HepG2 (cell line): ENCODE data around the gene SYCE1L. TPM values are rescaled to one million over a fixed set of nuclear protein-coding genes. Genes with fewer than 3 reads are reported as not detected.

Experiments used
- ATAC-seq: fragments of 200-7000 bp; cut with Tn5 transposase; 3 replicates; pipeline ENCODE4 v1.9.1; 2020; ENCODE audit warnings: mild to moderate bottlenecking, moderate library complexity
- BruUV-seq: library from RNA; stranded (reverse); fragments of 400-500 nt; replicated peaks from 2 replicates; lab custom pipeline; 2021; lab: Mats Ljungman, UMichigan
- CTCF ChIA-PET: fragments of 300-600 bp; formaldehyde crosslinking; extraction: SDS; loops from one replicate; lab custom pipeline; 2021; ENCODE audit warnings: low total read pairs, inconsistent platforms, low intra/inter-chr PET ratio; lab: Yijun Ruan, JAX
- POLR2A ChIA-PET: fragments of 350-600 bp; sonication (Branson Sonifier 250); formaldehyde crosslinking; loops from one replicate; lab custom pipeline; 2020; ENCODE audit warnings: antibody characterized with exemption, inconsistent platforms; lab: Yijun Ruan, JAX
- DNase-seq: peaks from one replicate; pipeline ENCODE4 v3.0.0-alpha.2; 2015; ENCODE audit warnings: low spot score
- FAIRE-seq: peaks from 3 replicates; lab custom pipeline; 2011; peaks lifted over from hg19 to GRCh38; lab: Jason Lieb, UNC
- H2AFZ ChIP-seq: one replicate; pipeline ENCODE4 v1.6.1; 2011; ENCODE audit warnings: low read length, inconsistent platforms
- H3K27ac ChIP-seq: fragments of 300-600 bp; 3 replicates; pipeline ENCODE4 v1.8.0; 2011; ENCODE audit warnings: mixed run types, mild to moderate bottlenecking, mixed read lengths, low read length, inconsistent platforms; ENCODE audit not compliant: insufficient read depth; ENCODE audit errors: extremely low read length
- H3K27me3 ChIP-seq, 2 experiments: fragments of 200-600 bp in 1 of 2; 2 replicates in 1 of 2; 3 replicates in 1 of 2; pipeline versions ENCODE4 v1.6.0 to v1.8.0; 2011; ENCODE audit warnings: low read length in 2 of 2, mild to moderate bottlenecking in 2 of 2, moderate library complexity in 2 of 2, inconsistent platforms in 1 of 2; ENCODE audit not compliant: insufficient read depth in 2 of 2, control insufficient read depth in 1 of 2
- H3K36me3 ChIP-seq, 2 experiments: fragments of 200-600 bp in 1 of 2; replicated peaks in 1 of 2; 2 replicates in 1 of 2; 3 replicates in 1 of 2; pipeline versions ENCODE4 v1.5.1 to v1.8.0; 2011; ENCODE audit warnings: low read length in 2 of 2, inconsistent platforms in 1 of 2; ENCODE audit not compliant: insufficient read depth in 2 of 2, control insufficient read depth in 1 of 2
- H3K4me1 ChIP-seq: 2 replicates; pipeline ENCODE4 v1.5.1; 2012; ENCODE audit warnings: low read length, inconsistent platforms; ENCODE audit not compliant: insufficient read depth
- H3K4me2 ChIP-seq: 2 replicates; pipeline ENCODE4 v1.6.0; 2011; ENCODE audit warnings: low read depth, low read length, inconsistent platforms
- H3K4me3 ChIP-seq, 3 experiments: fragments of 200-600 bp in 1 of 3; sonication (generic), shearing (Covaris generic) in 1 of 3; replicated peaks in 1 of 3; 2 replicates each; pipeline ENCODE4 v1.5.1; 2011 to 2016; ENCODE audit warnings: low read length in 3 of 3, inconsistent platforms in 2 of 3, low read depth in 2 of 3, mild to moderate bottlenecking in 2 of 3, control low read depth in 1 of 3, mixed read lengths in 1 of 3; ENCODE audit not compliant: insufficient read depth in 1 of 3
- H3K79me2 ChIP-seq: one replicate; pipeline ENCODE4 v1.6.1; 2011; ENCODE audit warnings: low read length, inconsistent platforms; ENCODE audit not compliant: insufficient read depth
- H3K9ac ChIP-seq: 2 replicates; pipeline ENCODE4 v1.6.0; 2011; ENCODE audit warnings: mild to moderate bottlenecking, low read depth, low read length, inconsistent platforms; ENCODE audit not compliant: insufficient read depth
- H3K9me3 ChIP-seq: 2 replicates; pipeline ENCODE4 v1.5.1; 2012; ENCODE audit warnings: mild to moderate bottlenecking, low read length
- H4K20me1 ChIP-seq: 2 replicates; pipeline ENCODE4 v1.6.0; 2011; ENCODE audit warnings: inconsistent platforms, mild to moderate bottlenecking, low read length, moderate library complexity; ENCODE audit not compliant: insufficient read depth
- BRD4 ChIP-seq: sonication (generic); formaldehyde crosslinking; IDR thresholded peaks from 2 replicates; pipeline ENCODE4 v1.4.0; 2020; ENCODE audit warnings: missing genetic modification reagents
- CCAR2 ChIP-seq: fragments of 200-400 bp; formaldehyde crosslinking; optimal IDR thresholded peaks from 2 replicates; pipeline ENCODE3; 2018; ENCODE audit warnings: low read depth, mild to moderate bottlenecking, low read length, moderate library complexity
- GATA4 ChIP-seq: sonication (generic); IDR thresholded peaks from 2 replicates; pipeline ENCODE4 v1.6.1; 2016; ENCODE audit warnings: antibody characterized with exemption, low read depth, borderline replicate concordance
- HNRNPL ChIP-seq: fragments of 200-400 bp; formaldehyde crosslinking; IDR thresholded peaks from 2 replicates; pipeline ENCODE4 v1.6.1; 2017; ENCODE audit warnings: mild to moderate bottlenecking, low read depth, low read length
- KLF12 ChIP-seq: sonication (generic); formaldehyde crosslinking; IDR thresholded peaks from 2 replicates; pipeline ENCODE4 v1.4.0; 2020; ENCODE audit warnings: missing genetic modification reagents, borderline replicate concordance
- RFX3 ChIP-seq: IDR thresholded peaks from 2 replicates; pipeline ENCODE4 v1.6.1; 2016; ENCODE audit warnings: missing biosample characterization, missing genetic modification reagents
- SMARCE1 ChIP-seq: fragments of 450-650 bp; IDR thresholded peaks from 2 replicates; pipeline ENCODE4 v1.6.1; 2017; ENCODE audit warnings: borderline replicate concordance
- STAT5B ChIP-seq: sonication (generic); formaldehyde crosslinking; IDR thresholded peaks from 2 replicates; pipeline ENCODE4 v1.4.0; 2020; ENCODE audit warnings: missing genetic modification reagents
- TCF7L2 ChIP-seq: IDR thresholded peaks from 2 replicates; pipeline ENCODE4 v1.6.1; 2011; ENCODE audit warnings: mild to moderate bottlenecking, low read depth, low read length, moderate library complexity
- THYN1 ChIP-seq: sonication (generic); formaldehyde crosslinking; IDR thresholded peaks from 2 replicates; pipeline ENCODE4 v1.8.1; 2023; ENCODE audit warnings: low read depth, mild to moderate bottlenecking, moderate library complexity, missing genetic modification reagents, borderline replicate concordance
- ZBTB7A ChIP-seq: sonication (generic); formaldehyde crosslinking; IDR thresholded peaks from 2 replicates; pipeline ENCODE4 v1.8.0; 2022; ENCODE audit warnings: mild to moderate bottlenecking, missing genetic modification reagents
- ZNF430 ChIP-seq: sonication (generic); formaldehyde crosslinking; IDR thresholded peaks from 2 replicates; pipeline ENCODE4 v1.9.0; 2021; ENCODE audit warnings: mild to moderate bottlenecking, missing genetic modification reagents
- ZNF468 ChIP-seq: sonication (generic); formaldehyde crosslinking; IDR thresholded peaks from 2 replicates; pipeline ENCODE4 v1.8.0; 2022; ENCODE audit warnings: mild to moderate bottlenecking, moderate library complexity, missing genetic modification reagents
- WGBS: methylation state at CpG from one replicate; pipeline ENCODE4 v1.1.6; 2017; ENCODE audit warnings: low lambda C conversion rate; 5-methylcytosine and 5-hydroxymethylcytosine counted together
- in situ Hi-C: cut with HindIII; loops from 2 replicates; pipeline ENCODE4 v1.10.0; 2017; ENCODE audit warnings: low pct_unique_long_range_greater_than_20kb; ENCODE audit not compliant: extremely low pct_ligation_motif_present
- intact Hi-C: fragments of 100-400 bp; cut with micrococcal nuclease; formaldehyde crosslinking; loops from one replicate; pipeline ENCODE4 v1.10.0; 2022; ENCODE audit not compliant: unreplicated experiment
- polyA plus RNA-seq, 8 experiments: library from polyadenylated mRNA; depleted of rRNA in 3 of 8; stranded (reverse) in 7 of 8; unstranded in 1 of 8; fragments of >200 nt; fragmentation: Illumina TruSeq in 4 of 8; extraction: Trizol in 4 of 8; gene quantifications; 2 replicates each; pipeline versions ENCODE4 v1.2.1 to v1.2.3, GENCODE V29; 2011 to 2016; ENCODE audit warnings: low read depth in 4 of 8, missing spikeins in 1 of 8, mixed read lengths in 1 of 8; ENCODE audit not compliant: insufficient read depth in 1 of 8
- total RNA-seq, 5 experiments: library from RNA; depleted of rRNA; stranded (reverse); fragments of >200 nt; fragmentation: Illumina TruSeq; extraction: Trizol; gene quantifications; 2 replicates each; pipeline ENCODE4 v1.2.3, GENCODE V29; 2016; ENCODE audit warnings: low read depth in 1 of 5
- TF ChIP-seq, protein P1 (sequence below): sonication (generic); formaldehyde crosslinking; IDR thresholded peaks from 2 replicates; pipeline ENCODE4 v1.4.0; 2020; ENCODE audit warnings: low read depth, mild to moderate bottlenecking, missing genetic modification reagents
- TF ChIP-seq, protein P2 (sequence below): sonication (generic); formaldehyde crosslinking; IDR thresholded peaks from 2 replicates; pipeline ENCODE4 v1.4.0; 2020; ENCODE audit warnings: missing genetic modification reagents, mild to moderate bottlenecking, borderline replicate concordance
- TF ChIP-seq, protein P3 (sequence below): sonication (generic); formaldehyde crosslinking; conservative IDR thresholded peaks from 2 replicates; pipeline ENCODE4 v1.8.0; 2022; ENCODE audit warnings: low read depth, missing genetic modification reagents
- TF ChIP-seq, protein P4 (sequence below): sonication (generic); formaldehyde crosslinking; IDR thresholded peaks from 2 replicates; pipeline ENCODE4 v1.5.0; 2020; ENCODE audit warnings: missing genetic modification reagents

SYCE1L gene
- total and polyA plus RNA-seq, 2 of the 13 experiments (the other 11 are each of a cell fraction or from before 2014, with no cell fraction given) = 0.22 TPM; not detected in 1

DNA sequence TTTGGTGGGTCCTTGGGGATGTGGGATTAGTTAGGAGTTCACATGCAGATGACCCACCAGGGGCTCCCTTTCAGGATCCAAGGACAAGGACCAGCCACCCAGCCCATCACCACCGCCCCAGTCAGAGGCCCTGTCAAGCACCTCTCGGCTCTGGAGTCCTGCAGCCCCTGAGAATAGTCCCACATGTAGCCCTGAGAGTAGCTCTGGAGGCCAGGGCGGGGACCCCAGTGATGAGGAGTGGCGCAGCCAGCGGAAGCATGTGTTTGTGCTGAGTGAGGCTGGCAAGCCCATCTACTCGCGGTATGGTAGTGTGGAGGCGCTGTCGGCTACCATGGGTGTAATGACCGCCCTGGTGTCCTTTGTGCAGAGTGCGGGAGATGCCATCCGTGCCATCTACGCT, 5.8 kb upstream of the SYCE1L start:
- Histone ChIP-seq H3K9ac (no peak overlapping the region), H3K9me3 (no peaks in the 10 kb centered on the region), H3K4me2 (no peak overlapping the region), H3K36me3 (peaks cover 23 to 45% of the 10 kb centered on the region in 2 experiments), H3K27me3 (no peaks in the 10 kb centered on the region; a peak in 1 of 5 replicates), H3K4me3 (no peak overlapping the region), H3K79me2 (peaks cover 21% of the 10 kb centered on the region), H4K20me1 (no peaks in the 10 kb centered on the region), H3K4me1 (peaks cover 27% of the 10 kb centered on the region), H3K27ac (no peak overlapping the region), H2AFZ (no peak overlapping the region)
- no peak for ATAC-seq
- in situ Hi-C loops (no loop called here), intact Hi-C loops (loop anchor here (10.0 kb wide), 1 partner anchor 1541 kb away; no protein-coding TSS in a partner anchor)
- no peak for TF ChIP-seq ZNF468
- TF ChIP-seq HNRNPL = no peak
- TF ChIP-seq, protein P1, sequence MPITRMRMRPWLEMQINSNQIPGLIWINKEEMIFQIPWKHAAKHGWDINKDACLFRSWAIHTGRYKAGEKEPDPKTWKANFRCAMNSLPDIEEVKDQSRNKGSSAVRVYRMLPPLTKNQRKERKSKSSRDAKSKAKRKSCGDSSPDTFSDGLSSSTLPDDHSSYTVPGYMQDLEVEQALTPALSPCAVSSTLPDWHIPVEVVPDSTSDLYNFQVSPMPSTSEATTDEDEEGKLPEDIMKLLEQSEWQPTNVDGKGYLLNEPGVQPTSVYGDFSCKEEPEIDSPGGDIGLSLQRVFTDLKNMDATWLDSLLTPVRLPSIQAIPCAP (CRISPR knock-in tag) = no peak
- TF ChIP-seq, protein P2, sequence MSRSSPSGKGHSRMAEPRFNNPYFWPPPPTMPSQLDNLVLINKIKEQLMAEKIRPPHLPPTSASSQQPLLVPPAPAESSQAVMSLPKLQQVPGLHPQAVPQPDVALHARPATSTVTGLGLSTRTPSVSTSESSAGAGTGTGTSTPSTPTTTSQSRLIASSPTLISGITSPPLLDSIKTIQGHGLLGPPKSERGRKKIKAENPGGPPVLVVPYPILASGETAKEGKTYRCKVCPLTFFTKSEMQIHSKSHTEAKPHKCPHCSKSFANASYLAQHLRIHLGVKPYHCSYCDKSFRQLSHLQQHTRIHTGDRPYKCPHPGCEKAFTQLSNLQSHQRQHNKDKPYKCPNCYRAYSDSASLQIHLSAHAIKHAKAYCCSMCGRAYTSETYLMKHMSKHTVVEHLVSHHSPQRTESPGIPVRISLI (CRISPR knock-in tag) = no peak
- TF ChIP-seq CCAR2 = no peak
- no peak for TF ChIP-seq BRD4
- TF ChIP-seq KLF12 (CRISPR knock-in tag) = no peak
- no peak for TF ChIP-seq TCF7L2
- TF ChIP-seq, protein P3, sequence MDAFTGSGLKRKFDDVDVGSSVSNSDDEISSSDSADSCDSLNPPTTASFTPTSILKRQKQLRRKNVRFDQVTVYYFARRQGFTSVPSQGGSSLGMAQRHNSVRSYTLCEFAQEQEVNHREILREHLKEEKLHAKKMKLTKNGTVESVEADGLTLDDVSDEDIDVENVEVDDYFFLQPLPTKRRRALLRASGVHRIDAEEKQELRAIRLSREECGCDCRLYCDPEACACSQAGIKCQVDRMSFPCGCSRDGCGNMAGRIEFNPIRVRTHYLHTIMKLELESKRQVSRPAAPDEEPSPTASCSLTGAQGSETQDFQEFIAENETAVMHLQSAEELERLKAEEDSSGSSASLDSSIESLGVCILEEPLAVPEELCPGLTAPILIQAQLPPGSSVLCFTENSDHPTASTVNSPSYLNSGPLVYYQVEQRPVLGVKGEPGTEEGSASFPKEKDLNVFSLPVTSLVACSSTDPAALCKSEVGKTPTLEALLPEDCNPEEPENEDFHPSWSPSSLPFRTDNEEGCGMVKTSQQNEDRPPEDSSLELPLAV (CRISPR knock-in tag) = no peak
- no peak for TF ChIP-seq THYN1 (CRISPR knock-in tag)
- TF ChIP-seq ZNF430 (CRISPR knock-in tag) = no peak
- TF ChIP-seq STAT5B (CRISPR knock-in tag) = no peak
- no peak for TF ChIP-seq ZBTB7A (CRISPR knock-in tag)
- TF ChIP-seq, protein P4, sequence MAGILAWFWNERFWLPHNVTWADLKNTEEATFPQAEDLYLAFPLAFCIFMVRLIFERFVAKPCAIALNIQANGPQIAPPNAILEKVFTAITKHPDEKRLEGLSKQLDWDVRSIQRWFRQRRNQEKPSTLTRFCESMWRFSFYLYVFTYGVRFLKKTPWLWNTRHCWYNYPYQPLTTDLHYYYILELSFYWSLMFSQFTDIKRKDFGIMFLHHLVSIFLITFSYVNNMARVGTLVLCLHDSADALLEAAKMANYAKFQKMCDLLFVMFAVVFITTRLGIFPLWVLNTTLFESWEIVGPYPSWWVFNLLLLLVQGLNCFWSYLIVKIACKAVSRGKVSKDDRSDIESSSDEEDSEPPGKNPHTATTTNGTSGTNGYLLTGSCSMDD (CRISPR knock-in tag) = no peak
- no peak for TF ChIP-seq SMARCE1
- no peak for TF ChIP-seq GATA4
- no peak for TF ChIP-seq RFX3 (CRISPR knock-in tag)
- FAIRE-seq = no peak
- CTCF ChIA-PET = no interaction called here
- no peak for DNase-seq
- no TSS peak for BruUV-seq
- WGBS = 97% methylated on average over 13 of the region's 13 CpGs
- POLR2A ChIA-PET = no interaction called here
